NCI-H748 (cell line): ENCODE results near the gene CCL3.
"Not testable (repeated sequence)": the region's sequence is repeated elsewhere in the genome, so short reads cannot be mapped to it uniquely, and the experiment has no call there.

Source experiments
- DNase-seq: peaks from one replicate; lab custom pipeline; 2025; ENCODE audit not compliant: unreplicated experiment; lab: John Stamatoyannopoulos, UW

The CCL3 gene

GRCh38 chr17:36088670-36089338 lies 1.1 kb downstream of the CCL3 start:
- no peak for DNase-seq

- not testable (repeated sequence) for DNase-seq
Measured at GRCh38 chr17:36087897-36088572, 1.9 kb downstream of the CCL3 start.

GRCh38 chr17:36087471-36087870 lies 2.5 kb downstream of the CCL3 start:
- DNase-seq: not testable (repeated sequence)

GRCh38 chr17:36086791-36087190 lies 3.2 kb downstream of the CCL3 start:
- DNase-seq: no peak

GRCh38 chr17:36085765-36086164 lies 4.2 kb downstream of the CCL3 start:
- DNase-seq: no peak

- DNase-seq: not testable (repeated sequence)
Measured at GRCh38 chr17:36083691-36084090, 6.3 kb downstream of the CCL3 start.

GRCh38 chr17:36082482-36083120 lies 7.3 kb downstream of the CCL3 start:
- not testable (repeated sequence) for DNase-seq

GRCh38 chr17:36081681-36082471 lies 8.1 kb downstream of the CCL3 start:
- not testable (repeated sequence) for DNase-seq

GRCh38 chr17:36074365-36074764 lies 15.6 kb downstream of the CCL3 start:
- DNase-seq: no peak

- peak; percentile 22 for DNase-seq
Measured at GRCh38 chr17:36072431-36073121, 17.4 kb downstream of the CCL3 start.

GRCh38 chr17:36071751-36072150 lies 18.2 kb downstream of the CCL3 start:
- DNase-seq: no peak

- no peak for DNase-seq
Measured at GRCh38 chr17:36070427-36070826, 19.5 kb downstream of the CCL3 start.

GRCh38 chr17:36069136-36069535 lies 20.8 kb downstream of the CCL3 start:
- DNase-seq: no peak

GRCh38 chr17:36068524-36068923 lies 21.4 kb downstream of the CCL3 start:
- DNase-seq: no peak

GRCh38 chr17:36066365-36066985 lies 23.5 kb downstream of the CCL3 start:
- no peak for DNase-seq

- no peak for DNase-seq
Measured at GRCh38 chr17:36063786-36064541, 26.0 kb downstream of the CCL3 start, which contains the start of gene CCL18. CCL18 (plus strand) TSS chr17:36064272; CDS start chr17:36064343, 71 bp downstream.

- DNase-seq: no peak
Measured at GRCh38 chr17:36060816-36061215, 29.1 kb downstream of the CCL3 start.

- DNase-seq: no peak
Measured at GRCh38 chr17:36059406-36059805, 30.5 kb downstream of the CCL3 start.

- no peak for DNase-seq
Measured at GRCh38 chr17:36057911-36058310, 32.0 kb downstream of the CCL3 start.
